OCI-M2 (cell line): Measurements from ENCODE around the gene MAIP1.

Experiments
- DNase-seq: peaks from one replicate; lab custom pipeline; 2025; ENCODE audit not compliant: unreplicated experiment; lab: John Stamatoyannopoulos, UW

The MAIP1 gene

DNA sequence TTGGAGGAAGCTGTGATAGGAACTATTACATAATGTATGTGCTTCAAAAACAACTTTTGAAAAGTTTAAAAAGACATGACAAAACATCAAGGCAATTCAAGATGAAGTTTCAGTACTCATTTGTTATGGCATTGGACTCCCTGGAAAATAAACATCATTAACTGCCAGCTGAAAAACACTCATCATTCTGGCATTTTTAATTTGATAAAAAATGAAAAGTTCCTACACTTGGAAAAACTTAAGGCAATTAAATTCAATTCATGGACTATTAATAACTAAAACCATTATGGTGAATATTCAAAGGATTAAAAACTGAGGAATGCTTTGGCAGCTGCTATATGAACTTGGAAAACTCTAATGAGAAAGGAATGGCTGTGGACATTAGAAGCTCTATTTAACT, 8.5 kb upstream of the MAIP1 start:
- DNase-seq = no peak

- no peak for DNase-seq
Measured at GRCh38 chr2:199950396-199950795, 5.0 kb upstream of the MAIP1 start.

DNA sequence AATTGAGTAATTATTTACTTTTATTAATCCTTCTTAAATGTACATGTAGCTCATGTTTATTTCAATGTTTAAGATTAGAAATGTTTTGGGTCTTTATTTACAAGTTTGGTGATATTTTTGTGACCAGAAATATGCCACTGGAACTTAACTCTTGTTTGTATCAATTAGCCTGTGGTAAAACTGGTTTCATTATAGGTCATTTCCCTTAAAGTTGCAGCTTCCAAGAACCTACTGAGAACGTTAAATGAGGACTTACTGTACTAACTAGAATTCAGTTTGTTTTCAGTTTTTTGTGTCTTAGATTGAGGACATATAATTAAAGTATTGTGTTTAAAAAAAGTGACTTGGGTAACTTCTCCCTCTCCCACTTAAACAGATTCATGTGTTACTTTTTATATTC, 4.4 kb upstream of the MAIP1 start:
- no peak for DNase-seq

- no peak for DNase-seq
Measured at GRCh38 chr2:199955007-199955338, 409 bp upstream of the MAIP1 start.

- no peak for DNase-seq
Measured at GRCh38 chr2:199956062-199956380, 639 bp downstream of the MAIP1 start.

GRCh38 chr2:199958014-199958413, 2.6 kb downstream of the MAIP1 start:
- DNase-seq = no peak

GRCh38 chr2:199962203-199962602, 6.8 kb downstream of the MAIP1 start:
- no peak for DNase-seq

DNA sequence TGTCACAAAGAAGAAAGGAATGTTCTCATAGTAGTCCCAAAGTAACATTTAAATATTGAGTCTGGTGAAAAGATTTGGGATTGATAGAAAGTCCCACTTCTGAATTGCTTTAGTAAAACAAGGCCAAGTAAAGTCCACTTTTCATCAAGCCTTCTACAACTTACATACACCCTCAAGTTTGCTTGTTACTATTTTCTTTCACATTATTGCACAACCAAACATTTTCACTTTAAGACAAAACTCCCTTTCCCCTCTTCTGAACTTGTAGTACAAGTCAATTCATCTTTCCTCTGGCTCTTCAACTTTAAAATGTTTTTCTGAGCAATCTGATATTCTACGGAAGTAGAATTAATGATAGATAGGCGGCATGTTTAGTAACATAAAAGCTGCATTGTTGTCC, 11.0 kb downstream of the MAIP1 start:
- DNase-seq = no peak

GRCh38 chr2:199966976-199967375, 11.6 kb downstream of the MAIP1 start:
- DNase-seq = no peak

DNA sequence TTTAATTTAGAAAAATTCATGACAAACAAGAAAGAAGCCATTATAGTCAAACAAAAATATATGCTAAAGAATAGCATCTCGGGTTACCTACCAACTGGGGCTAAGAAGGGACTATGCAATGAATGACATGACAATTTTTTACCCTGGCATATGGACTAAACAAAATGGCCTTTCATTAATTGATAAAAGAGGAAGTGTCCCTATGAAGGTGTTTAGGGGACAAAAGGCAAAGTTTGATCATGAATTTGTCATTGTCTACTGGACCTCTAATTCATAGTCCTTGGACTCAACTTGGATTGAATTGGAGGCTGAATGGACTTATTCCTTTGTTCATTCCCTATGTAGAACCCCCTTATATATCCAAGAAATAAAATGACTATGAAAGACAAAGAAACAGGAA, 12.7 kb downstream of the MAIP1 start:
- DNase-seq = no peak

- no peak for DNase-seq
Measured at GRCh38 chr2:199972088-199972626, 16.8 kb downstream of the MAIP1 start.

DNA sequence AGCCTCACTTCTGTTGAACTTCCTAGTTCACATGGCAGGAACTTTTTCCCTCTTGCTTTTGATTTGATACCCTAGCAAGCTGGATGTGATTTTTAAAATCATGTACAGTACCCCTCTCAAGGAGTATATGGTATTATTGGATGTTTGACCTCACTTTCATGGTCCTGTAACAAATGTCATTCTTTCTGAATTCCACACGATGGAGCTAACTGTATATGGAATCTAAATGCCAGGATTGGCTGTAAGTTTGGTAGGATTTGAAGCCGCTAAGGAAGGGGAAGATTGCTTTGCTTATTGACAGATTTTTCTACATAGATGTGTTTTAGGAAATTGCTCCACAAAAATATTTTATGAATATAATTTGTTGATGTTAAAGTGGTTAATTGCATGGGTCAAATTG, 18.3 kb downstream of the MAIP1 start:
- no peak for DNase-seq

- no peak for DNase-seq
Measured at GRCh38 chr2:199975273-199975895, 20.0 kb downstream of the MAIP1 start.

DNA sequence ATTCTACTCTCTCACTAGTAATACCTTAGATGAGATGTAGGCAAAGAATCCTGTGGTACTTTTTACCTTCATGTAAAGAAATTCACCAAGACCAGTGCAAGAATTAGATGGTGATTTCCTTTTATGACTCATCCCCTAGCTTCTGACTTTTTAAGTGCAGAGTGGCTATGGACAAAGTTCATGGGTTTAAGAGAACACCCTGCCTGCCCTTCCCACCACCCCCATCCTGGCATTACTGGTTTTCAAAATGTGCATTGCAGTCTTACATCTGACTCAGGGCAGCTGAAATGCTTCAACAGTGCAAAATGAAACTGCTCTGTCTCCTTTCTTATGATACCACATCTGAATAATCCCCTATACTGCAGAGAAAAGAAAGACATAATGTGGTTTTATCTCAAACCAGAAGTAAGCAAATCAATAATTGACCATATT, 22.6 kb downstream of the MAIP1 start:
- DNase-seq = no peak

- no peak for DNase-seq
Measured at GRCh38 chr2:199979398-199979797, 24.0 kb downstream of the MAIP1 start.

- peak; percentile 59 for DNase-seq
Measured at GRCh38 chr2:199979832-199980628, 24.6 kb downstream of the MAIP1 start.

DNA sequence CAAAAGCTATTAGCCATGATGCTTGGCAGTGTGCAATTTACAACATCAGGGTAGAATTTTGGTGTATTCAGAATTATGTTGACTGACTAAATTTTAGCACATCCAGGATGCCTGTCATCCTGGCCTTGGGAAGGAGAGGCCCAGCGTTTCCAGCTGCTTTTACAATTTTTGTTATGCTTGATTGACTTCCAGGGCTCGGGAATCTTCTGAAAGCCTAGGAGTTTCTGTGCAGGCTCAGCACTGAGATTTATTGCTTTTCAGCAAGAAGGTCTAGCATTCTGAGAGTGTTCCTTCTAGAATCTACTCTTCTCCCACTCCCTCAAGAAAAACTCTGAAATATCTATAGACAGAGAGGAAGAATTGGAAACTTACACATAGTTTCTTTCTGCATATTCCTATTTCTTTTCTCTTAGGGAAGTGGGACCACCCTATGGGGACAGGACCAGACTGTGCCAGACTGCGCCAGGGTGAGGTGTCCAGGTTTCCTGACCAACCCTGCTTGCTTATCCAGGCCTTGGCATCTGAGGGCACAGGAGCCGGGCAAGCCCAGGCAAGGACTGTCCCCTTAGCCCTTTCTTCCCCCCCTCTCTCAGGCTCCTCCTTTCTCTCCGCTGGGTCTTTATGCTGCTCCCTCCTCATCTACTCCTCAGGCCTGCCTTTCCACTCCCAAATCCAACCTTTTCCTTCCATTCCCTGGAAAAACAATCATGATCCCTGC, 26.9 kb downstream of the MAIP1 start:
- DNase-seq = no peak

DNA sequence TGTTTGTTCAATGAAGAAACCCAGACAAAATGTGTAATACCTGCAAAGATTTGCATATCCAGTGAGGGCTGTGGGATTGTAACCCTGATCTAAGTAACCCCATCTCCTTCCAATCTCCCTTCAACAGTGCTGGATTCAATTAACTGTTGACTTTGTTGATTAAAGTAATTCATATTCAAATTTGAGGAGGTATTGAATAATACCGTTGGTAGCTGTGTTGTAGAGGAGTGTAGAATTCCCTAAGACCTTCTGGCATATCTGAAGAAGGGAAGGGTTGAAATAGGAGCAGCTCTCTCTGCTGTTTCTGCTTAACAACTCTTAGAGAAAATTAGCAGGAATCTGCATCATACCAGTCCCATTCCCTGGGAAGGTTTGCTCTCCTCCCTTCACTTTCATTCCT, 28.2 kb downstream of the MAIP1 start:
- DNase-seq = no peak

GRCh38 chr2:199984159-199984558, 28.8 kb downstream of the MAIP1 start:
- no peak for DNase-seq

DNA sequence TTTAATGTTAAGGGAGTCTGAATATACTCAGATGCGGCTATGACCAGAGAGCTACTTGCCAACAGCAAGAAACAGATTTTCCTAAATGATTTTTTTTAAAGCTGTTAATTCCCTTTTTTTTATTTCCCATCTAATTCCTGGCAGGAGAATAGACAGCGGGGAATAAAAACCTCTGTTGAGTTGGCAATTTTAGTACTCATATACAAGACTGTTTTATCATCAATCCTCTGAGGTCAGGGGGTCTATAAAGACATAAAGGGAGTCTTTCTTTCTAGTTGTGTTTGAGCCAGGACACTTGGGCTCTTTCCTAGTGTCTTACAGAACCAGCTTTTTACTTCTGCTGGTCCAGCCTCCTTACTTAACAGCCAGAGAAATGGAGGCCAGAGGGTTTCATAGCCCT, 29.4 kb downstream of the MAIP1 start:
- DNase-seq = no peak

DNA sequence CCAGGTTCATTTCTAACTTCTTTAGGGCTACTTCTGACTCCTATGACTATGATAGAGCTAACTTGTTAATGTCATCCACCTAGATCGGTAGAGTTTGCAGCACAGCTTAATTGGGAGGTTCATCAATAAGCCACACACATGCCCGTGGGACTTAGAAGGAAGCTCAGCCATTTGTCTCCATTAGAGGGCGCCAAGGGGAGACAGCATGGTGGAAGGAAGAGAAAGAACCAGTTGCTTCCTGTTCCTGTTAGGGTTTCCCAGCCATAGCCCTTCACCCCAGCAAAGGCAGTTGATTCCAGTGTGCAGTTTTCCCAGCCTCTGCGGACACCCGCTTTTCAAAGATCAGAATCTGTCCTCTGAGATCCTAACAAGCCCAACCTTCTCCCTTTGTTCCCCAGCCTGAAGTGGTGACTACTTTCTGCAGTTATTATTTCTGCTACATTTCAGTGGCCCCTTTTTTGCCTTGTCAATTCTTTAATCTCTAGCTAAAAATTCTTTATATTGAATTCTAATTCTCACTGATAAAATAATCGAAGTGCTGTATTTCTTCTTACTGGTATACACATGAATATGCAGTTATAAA, 30.3 kb downstream of the MAIP1 start:
- DNase-seq = no peak

- DNase-seq = no peak
Measured at GRCh38 chr2:199987586-199987985, 32.2 kb downstream of the MAIP1 start.
